H1 (cell line): ENCODE data around the gene MYOCOS. TPM values are rescaled to one million over a fixed set of nuclear protein-coding genes. Genes with fewer than 3 reads are reported as not detected.

Experiments
- CHD7 ChIP-seq: fragments of 300-600 bp; sonication (generic); IDR thresholded peaks from 2 replicates; pipeline ENCODE4 v1.7.1; 2012; ENCODE audit warnings: low read length, moderate library complexity, mild to moderate bottlenecking, inconsistent platforms; ENCODE audit not compliant: insufficient replicate concordance
- polyA plus RNA-seq, 7 experiments: library from polyadenylated mRNA; depleted of rRNA in 3 of 7; stranded (reverse) in 5 of 7; unstranded in 2 of 7; fragments of >200 nt in 5 of 7; fragments of 200-250 nt in 2 of 7; gene quantifications; 1 replicate in 5 of 7; 2 replicates in 1 of 7; 4 replicates in 1 of 7; pipeline versions ENCODE4 v1.2.1 to v1.2.3, GENCODE V29; 2011 to 2013; ENCODE audit warnings: missing spikeins in 2 of 7, mixed read lengths in 2 of 7
- total RNA-seq: library from RNA; stranded (reverse); fragmentation: NEBNext Ultra II Directional; extraction: Animal tissue kit (Norgen Biotek cat#: 25700); gene quantifications from 2 replicates; pipeline ENCODE4 v1.2.1, GENCODE V29; 2021

The MYOCOS gene
- total and polyA plus RNA-seq, 2 of the 8 experiments (the other 6 are each of a cell fraction or from before 2014, with no cell fraction given), result not detected

GRCh38 chr1:171664976-171665375 lies 42.9 kb downstream of the MYOCOS start (continued):
- TF ChIP-seq CHD7, result no peak
